Keratinocyte (primary cell): ENCODE measurements around the gene PREP. TPM values are rescaled to one million over a fixed set of nuclear protein-coding genes. Genes with fewer than 3 reads are reported as not detected.

Source experiments
- DNase-seq: peaks from one replicate; pipeline ENCODE4 v3.0.0-alpha.2; 2011; ENCODE audit warnings: low read depth, missing footprints, low spot score
- FAIRE-seq: peaks from 2 replicates; lab custom pipeline; 2011; peaks lifted over from hg19 to GRCh38; lab: Jason Lieb, UNC
- H2AFZ ChIP-seq: 2 replicates; pipeline ENCODE4 v1.6.0; 2012; ENCODE audit warnings: low read length, control low read depth, inconsistent platforms; ENCODE audit not compliant: control insufficient read depth
- H3K27ac ChIP-seq: 2 replicates; pipeline ENCODE4 v1.5.1; 2011; ENCODE audit warnings: low read length; ENCODE audit not compliant: control insufficient read depth, insufficient read depth
- H3K27me3 ChIP-seq: 3 replicates; pipeline ENCODE4 v1.6.0; 2011; ENCODE audit warnings: low read length; ENCODE audit not compliant: control insufficient read depth, insufficient read depth; ENCODE audit errors: extremely low read depth
- H3K36me3 ChIP-seq, 2 experiments: 2 replicates in 1 of 2; 3 replicates in 1 of 2; pipeline ENCODE4 v1.5.1; 2011; ENCODE audit warnings: low read length in 2 of 2, mild to moderate bottlenecking in 1 of 2; ENCODE audit not compliant: control insufficient read depth in 2 of 2, insufficient read depth in 2 of 2; ENCODE audit errors: extremely low read depth in 1 of 2
- H3K4me1 ChIP-seq: 3 replicates; pipeline ENCODE4 v1.5.1; 2011; ENCODE audit warnings: low read length; ENCODE audit not compliant: control insufficient read depth, insufficient read depth; ENCODE audit errors: extremely low read depth
- H3K4me2 ChIP-seq: 3 replicates; pipeline ENCODE4 v1.6.0; 2011; ENCODE audit warnings: low read depth, low read length; ENCODE audit not compliant: control insufficient read depth, insufficient read depth; ENCODE audit errors: extremely low read depth
- H3K4me3 ChIP-seq, 3 experiments: fragments of 200-600 bp in 1 of 3; sonication (generic) in 1 of 3; 2 replicates in 2 of 3; 3 replicates in 1 of 3; pipeline ENCODE4 v1.5.1; 2011 to 2016; ENCODE audit warnings: low read length in 3 of 3, mild to moderate bottlenecking in 3 of 3, control low read depth in 2 of 3, inconsistent platforms in 1 of 3, low read depth in 1 of 3, mixed read lengths in 1 of 3, mixed run types in 1 of 3, moderate library complexity in 1 of 3; ENCODE audit not compliant: control insufficient read depth in 2 of 3, insufficient read depth in 2 of 3; ENCODE audit errors: extremely low read depth in 1 of 3
- H3K79me2 ChIP-seq: 2 replicates; pipeline ENCODE4 v1.6.0; 2012; ENCODE audit warnings: low read length; ENCODE audit not compliant: control insufficient read depth, insufficient read depth
- H3K9ac ChIP-seq: 3 replicates; pipeline ENCODE4 v1.6.0; 2011; ENCODE audit warnings: low read length; ENCODE audit not compliant: control insufficient read depth, insufficient read depth; ENCODE audit errors: extremely low read depth
- H3K9me1 ChIP-seq: 3 replicates; pipeline ENCODE4 v1.6.0; 2011; ENCODE audit warnings: low read length; ENCODE audit not compliant: control insufficient read depth, insufficient read depth; ENCODE audit errors: extremely low read depth
- H3K9me3 ChIP-seq: 2 replicates; pipeline ENCODE4 v1.5.1; 2012; ENCODE audit warnings: low read depth, low read length; ENCODE audit not compliant: control insufficient read depth
- H4K20me1 ChIP-seq: 3 replicates; pipeline ENCODE4 v1.6.0; 2011; ENCODE audit warnings: low read length; ENCODE audit not compliant: control insufficient read depth, insufficient read depth; ENCODE audit errors: extremely low read depth
- EZH2 ChIP-seq: IDR thresholded peaks from one replicate; pipeline ENCODE4 v1.6.1; 2012; ENCODE audit warnings: inconsistent platforms, mild to moderate bottlenecking, low read length, moderate library complexity
- dilution Hi-C: fragments of 300-500 bp; cut with MboI; formaldehyde crosslinking; loops from one replicate; pipeline ENCODE4 v1.7.0; 2020; ENCODE audit warnings: low sequenced_read_pairs; ENCODE audit not compliant: extremely low pct_ligation_motif_present
- polyA plus RNA-seq, 5 experiments: library from polyadenylated mRNA; depleted of rRNA in 3 of 5; stranded (reverse) in 3 of 5; stranded (forward) in 1 of 5; unstranded in 1 of 5; fragments of >200 nt; gene quantifications; 1 replicate in 1 of 5; 2 replicates in 3 of 5; 3 replicates in 1 of 5; pipeline versions ENCODE4 v1.2.1 to v1.2.3, GENCODE V29; 2011 to 2012; ENCODE audit warnings: missing spikeins in 2 of 5, low read depth in 1 of 5, low replicate concordance in 1 of 5
- TF ChIP-seq, protein P1 (sequence below), 3 experiments: IDR thresholded peaks in 1 of 3; conservative IDR thresholded peaks in 1 of 3; optimal IDR thresholded peaks in 1 of 3; 2 replicates in 2 of 3; 3 replicates in 1 of 3; pipeline versions ENCODE3 to v1.5.1; 2011; ENCODE audit warnings: low read length in 3 of 3, mild to moderate bottlenecking in 3 of 3, moderate library complexity in 2 of 3, control low read depth in 1 of 3, inconsistent platforms in 1 of 3; ENCODE audit not compliant: insufficient read depth in 2 of 3; ENCODE audit errors: extremely low read depth in 1 of 3

PREP gene
- polyA plus RNA-seq, 1 donor (not counting 4 experiments of a cell fraction or from before 2014, with no cell fraction given), result 48.3 TPM

DNA sequence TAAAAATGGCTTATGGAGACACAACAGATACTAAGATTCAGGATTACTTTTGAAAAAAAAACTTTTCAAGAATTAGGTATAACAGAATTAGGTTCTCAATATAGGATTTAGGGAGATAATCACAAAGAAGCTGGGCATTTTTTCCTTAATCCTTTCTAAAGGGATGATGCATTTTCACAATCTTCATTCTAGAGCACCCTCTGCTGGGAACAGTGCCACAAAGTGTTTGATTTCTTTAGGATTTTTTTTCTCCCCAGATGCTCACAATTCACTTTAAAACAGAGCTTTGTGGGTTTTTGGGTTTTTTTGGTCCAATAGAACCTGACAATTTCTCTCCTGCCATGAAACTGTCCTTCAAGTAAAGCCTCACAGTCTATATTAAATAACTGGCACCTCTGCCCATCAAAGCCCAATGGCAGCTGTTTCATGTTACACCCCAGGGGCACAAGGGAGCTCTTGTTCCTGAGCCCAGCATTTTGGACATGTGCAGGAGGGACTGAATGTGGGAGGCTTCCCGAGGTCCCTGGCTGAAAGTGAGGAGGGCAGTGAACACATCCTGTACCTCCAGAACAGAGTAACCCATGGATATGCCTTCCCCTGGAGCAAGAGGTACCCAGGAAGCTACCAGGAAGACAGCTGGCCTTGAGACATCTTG, 39.7 kb downstream of the PREP start:
- H3K79me2 ChIP-seq, result peaks cover 11% of the 10 kb centered on the region

DNA sequence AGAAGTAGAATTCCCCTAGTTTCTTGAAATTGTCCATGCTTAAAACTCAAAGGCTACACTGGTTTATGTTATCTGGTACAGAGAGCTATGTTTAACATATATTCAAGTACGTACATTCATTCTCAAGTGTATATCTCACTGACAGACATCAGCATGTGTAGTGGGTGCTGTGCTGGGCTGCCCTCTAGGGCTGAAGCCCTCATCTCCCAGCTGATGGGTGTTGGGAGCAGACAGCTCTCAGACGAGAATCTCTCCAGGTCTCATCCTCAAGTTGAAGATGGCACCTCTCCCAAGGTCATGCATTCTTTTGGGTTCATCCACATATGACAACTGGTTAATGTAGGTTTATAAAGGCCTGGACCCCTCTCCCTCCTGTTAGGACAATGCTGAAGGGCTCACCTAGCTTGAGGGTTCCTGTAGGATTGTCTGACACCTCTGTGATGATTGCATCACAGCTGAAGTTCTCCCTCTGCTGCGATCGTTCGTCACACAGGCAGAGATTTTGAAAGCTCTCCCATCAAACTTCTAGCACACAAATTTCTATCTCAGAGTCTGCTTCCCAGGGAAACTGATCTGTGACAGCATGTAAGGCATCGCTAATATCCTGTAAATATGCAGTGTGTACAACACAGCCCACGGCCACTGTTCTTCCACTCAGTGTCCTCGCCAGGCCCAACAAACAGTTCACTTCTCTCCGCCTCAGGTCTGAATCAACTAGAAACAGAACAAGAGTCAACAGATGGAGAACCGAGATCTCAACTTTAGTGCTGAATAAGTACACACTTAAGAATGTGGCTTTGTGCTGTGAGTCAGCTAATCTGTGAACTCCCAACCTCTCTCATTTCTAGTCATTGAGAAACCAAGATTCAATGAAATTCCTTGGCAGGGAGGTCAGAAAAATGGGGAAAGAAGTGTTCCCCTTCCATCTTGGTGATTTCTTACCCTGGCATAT, 43.2 kb downstream of the PREP start:
- peak overlapping the region; percentile 67 for H3K4me2 ChIP-seq
- H3K36me3 ChIP-seq, result peaks cover 9 to 20% of the 10 kb centered on the region in 2 experiments
- no peaks in the 10 kb centered on the region for H4K20me1 ChIP-seq
- H3K27me3 ChIP-seq, result no peaks in the 10 kb centered on the region
- DNase-seq, result peak; percentile 38
- H2AFZ ChIP-seq, result no peak overlapping the region
- peak overlapping the region; percentile 65 for H3K27ac ChIP-seq
- dilution Hi-C loops, result no loop called here
- peak; percentile 85 for FAIRE-seq
- H3K4me3 ChIP-seq, result no peak overlapping the region
- peaks cover 15% of the 10 kb centered on the region for H3K79me2 ChIP-seq
- TF ChIP-seq, protein P1, sequence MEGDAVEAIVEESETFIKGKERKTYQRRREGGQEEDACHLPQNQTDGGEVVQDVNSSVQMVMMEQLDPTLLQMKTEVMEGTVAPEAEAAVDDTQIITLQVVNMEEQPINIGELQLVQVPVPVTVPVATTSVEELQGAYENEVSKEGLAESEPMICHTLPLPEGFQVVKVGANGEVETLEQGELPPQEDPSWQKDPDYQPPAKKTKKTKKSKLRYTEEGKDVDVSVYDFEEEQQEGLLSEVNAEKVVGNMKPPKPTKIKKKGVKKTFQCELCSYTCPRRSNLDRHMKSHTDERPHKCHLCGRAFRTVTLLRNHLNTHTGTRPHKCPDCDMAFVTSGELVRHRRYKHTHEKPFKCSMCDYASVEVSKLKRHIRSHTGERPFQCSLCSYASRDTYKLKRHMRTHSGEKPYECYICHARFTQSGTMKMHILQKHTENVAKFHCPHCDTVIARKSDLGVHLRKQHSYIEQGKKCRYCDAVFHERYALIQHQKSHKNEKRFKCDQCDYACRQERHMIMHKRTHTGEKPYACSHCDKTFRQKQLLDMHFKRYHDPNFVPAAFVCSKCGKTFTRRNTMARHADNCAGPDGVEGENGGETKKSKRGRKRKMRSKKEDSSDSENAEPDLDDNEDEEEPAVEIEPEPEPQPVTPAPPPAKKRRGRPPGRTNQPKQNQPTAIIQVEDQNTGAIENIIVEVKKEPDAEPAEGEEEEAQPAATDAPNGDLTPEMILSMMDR (optimal IDR thresholded peaks at IDR 0.05 in 1 of 3, IDR thresholded peaks at IDR 0.05 in 1 of 3, conservative IDR thresholded peaks at IDR 0.05 in 1 of 3; ENCODE audit: extremely low read depth in 1 of 3, insufficient read depth in 2 of 3, low read length in 3 of 3), result no peak
- no peak for TF ChIP-seq EZH2
- no peaks in the 10 kb centered on the region for H3K9me1 ChIP-seq
- no peaks in the 10 kb centered on the region for H3K9me3 ChIP-seq
- H3K9ac ChIP-seq, result no peak overlapping the region
- H3K4me1 ChIP-seq, result peaks cover 38% of the 10 kb centered on the region

More for the DNA sequence above, 39.7 kb downstream of the PREP start:
- TF ChIP-seq, protein P1 (optimal IDR thresholded peaks at IDR 0.05 in 1 of 3, IDR thresholded peaks at IDR 0.05 in 1 of 3, conservative IDR thresholded peaks at IDR 0.05 in 1 of 3; ENCODE audit: extremely low read depth in 1 of 3, insufficient read depth in 2 of 3, low read length in 3 of 3), result peak in 2 of 3 experiments; percentile 16 to 27
- TF ChIP-seq EZH2, result no peak
- Histone ChIP-seq H3K27me3 (no peaks in the 10 kb centered on the region), H3K36me3 (peaks cover 11 to 26% of the 10 kb centered on the region in 2 experiments), H3K4me3 (no peak overlapping the region), H3K27ac (peak overlapping the region; percentile 66), H3K4me2 (no peak overlapping the region), H3K9me3 (no peaks in the 10 kb centered on the region), H2AFZ (no peak overlapping the region), H3K9me1 (no peaks in the 10 kb centered on the region), H3K9ac (peak overlapping the region; percentile 11), H3K4me1 (peaks cover 47% of the 10 kb centered on the region), H4K20me1 (no peaks in the 10 kb centered on the region)
- dilution Hi-C loops, result no loop called here
- no peak for DNase-seq
- FAIRE-seq, result no peak
